Hematopoietic multipotent progenitor cell treated with erythropoietin and hydrocortisone succinate and interleukin-3 and kit ligand, for 8 days (in vitro differentiated cells): ENCODE measurements around the gene SPAG5.

Source experiments
- DNase-seq: peaks from one replicate; pipeline ENCODE4 v3.0.0-alpha.2; 2015

The SPAG5 gene

DNA sequence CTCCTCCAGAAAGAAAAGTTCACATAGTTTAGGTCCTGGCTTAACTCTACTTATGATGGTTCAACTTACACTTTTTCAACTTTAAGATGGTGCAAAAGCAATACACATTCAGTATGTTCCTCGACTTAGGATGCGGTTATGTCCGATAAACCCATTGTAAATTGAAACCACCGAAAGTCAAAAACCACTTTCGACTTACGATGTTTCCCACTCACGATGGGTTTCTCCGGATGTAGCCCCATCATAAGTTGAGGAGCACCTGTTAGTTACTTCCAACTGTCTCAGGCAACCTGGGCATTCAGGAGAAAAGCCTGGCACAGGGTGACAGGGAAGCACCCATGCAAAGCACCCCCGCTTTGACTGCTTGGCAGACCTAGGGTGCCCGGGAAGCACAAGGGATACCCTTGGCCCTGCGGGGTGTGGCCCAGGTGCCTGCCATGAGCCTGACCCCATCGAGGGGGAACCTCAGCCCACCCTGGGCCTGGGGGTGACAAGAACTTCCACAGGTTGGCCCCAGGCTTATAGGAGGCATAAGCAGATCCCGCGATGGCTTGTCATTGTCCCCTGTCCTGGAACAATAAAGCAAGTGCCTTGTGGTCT lies 60.4 kb downstream of the SPAG5 start:
- no peak for DNase-seq

DNA sequence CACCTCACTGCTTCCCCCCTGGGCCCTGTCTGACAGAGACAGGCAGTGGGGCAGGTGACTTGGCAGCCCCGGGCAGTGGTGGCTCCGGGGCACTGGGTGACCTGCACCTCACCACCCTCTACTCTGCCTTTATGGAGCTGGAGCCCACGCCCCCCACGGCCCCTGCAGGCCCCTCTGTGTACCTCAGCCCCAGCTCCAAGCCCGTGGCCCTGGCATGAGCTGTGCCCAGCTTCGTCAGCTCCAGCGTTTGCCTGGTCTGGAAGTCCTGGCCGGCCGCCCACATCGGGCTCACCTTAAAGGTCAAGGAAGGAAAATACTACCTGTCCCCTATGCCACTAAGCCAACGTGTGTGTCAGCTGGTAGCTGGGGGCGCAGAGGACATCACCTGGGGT lies 61.6 kb downstream of the SPAG5 start:
- no peak for DNase-seq

DNA sequence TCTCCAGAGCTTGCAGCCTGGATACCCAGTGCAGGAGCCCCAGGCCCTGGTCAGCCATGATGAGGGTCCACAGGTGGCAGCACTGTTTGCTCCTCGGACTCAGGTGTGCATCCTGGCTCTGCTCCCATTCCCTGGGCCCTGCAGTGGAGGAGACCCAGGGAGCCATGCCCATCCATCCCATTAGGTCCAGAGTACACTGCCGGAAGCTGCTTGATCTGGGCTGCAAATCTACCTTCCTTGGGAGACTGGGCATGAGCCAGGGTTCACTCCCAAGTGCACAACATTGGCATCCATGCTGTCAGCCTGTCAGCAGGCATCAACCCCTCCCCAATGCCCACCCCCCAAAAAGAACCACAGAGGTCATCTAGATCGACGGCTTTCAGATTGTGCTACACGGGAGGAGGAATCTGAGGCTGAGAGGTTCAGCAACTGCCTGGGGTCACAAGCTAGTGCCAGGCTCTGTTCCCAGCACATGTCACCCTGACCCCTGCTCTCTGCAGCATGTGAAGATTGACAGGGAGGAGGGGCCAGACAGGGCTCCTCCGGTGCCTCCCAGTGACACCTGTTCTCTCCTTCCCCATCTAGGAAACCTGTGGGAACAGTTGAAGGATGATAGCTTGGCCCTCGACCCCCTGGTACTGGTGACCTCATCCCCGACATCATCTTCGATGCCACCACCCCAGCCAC lies 62.1 kb downstream of the SPAG5 start:
- no peak for DNase-seq

DNA sequence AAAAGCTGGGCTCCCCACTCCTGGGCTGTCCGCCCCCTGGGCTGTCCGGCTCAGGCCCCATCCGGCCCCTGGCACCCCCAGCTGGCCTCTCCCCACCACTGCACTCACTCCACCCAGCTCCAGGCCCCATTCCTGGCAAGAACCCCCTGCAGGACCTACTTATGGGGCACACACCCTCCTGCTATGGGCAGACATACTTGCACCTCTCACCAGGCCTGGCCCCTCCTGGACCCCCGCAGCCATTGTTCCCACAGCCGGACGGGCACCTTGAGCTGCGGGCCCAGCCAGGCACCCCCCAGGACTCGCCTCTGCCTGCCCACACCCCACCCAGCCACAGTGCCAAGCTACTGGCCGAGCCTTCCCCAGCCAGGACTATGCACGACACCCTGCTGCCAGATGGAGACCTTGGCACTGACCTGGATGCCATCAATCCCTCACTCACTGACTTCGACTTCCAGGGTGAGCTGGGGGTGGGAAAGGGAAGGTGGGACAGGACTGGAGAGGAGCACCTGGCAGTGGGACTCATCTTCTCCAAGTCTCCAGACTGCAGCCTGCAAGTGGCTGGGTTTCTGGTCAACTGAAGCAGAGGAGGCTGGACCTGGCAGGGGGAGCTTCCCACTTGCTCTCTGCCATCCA lies 64.0 kb downstream of the SPAG5 start:
- no peak for DNase-seq

DNA sequence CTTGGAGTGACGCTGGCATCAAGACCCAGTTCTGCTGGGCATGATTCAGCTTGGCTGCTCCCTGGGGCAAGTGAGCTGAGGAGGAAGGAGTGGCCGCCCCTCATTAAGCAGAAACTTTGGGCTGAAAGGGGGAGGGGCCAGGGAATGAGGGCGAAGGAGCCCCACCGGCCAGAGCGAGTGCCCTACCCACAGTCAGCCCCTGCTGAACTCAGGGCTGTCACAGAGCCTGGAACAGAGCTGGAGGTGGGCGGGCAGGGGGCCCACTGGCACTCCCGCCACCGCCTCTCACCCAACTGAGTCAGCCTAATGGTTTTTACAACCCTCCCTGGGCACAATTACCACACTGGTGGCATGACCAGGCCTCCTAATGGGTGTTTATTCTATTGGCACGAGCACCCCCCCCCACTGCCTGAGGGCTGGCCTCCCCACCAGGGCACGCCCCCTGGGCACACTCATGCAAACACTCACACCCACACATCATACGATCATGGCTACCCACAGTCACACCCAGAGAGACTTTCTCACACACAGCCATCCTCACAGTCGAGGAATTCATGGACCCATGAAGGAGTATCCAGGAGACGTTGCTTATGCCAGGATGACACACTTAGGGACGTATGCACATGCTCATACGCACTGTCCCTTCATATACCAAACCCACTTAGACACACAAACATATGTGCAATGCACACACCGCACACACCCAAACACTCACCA lies 65.6 kb downstream of the SPAG5 start:
- DNase-seq = no peak

DNA sequence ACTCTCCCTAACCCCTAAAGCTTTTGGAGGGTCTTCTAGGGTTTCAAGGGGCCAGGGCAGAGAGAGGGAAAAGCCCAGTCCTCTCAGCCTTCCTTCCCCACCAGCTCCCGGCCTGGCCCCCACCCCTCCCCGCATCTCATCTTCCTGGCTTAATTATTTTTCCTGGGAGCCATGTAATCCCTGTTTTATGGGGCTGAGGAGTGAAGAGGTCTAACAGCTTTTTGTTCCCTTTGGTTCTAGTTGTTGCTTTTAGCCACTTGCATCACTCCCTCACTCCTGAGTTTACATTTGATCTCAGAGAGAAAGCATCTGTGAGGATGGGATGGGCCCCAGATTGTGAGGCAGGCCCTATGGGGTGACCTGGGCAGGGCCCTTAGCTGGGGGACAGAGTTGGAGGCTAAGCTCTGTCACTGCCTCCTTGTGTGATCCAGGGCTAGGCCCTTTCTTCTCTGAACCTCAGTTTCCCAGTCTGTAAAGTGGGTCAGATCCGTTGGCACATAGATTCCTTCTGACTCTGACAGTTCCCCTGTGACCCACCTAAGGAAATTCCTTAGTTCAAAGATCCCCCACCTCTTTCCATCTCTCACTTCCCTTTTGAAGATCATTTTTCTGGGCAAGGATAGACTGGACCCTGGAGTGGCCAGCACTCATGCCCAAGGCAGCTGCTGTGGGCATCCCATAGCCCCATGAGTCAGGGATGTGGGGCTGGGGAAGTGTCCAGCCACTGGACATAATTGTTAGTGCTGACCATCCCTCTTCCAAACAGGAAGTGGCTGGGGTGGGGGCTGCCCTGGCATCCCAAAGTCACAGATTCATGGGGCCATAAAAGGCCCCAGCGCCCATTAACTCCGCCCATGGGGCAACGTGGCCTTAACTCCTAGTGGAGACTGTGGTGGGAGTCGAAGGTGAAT lies 66.5 kb downstream of the SPAG5 start:
- no peak for DNase-seq

DNA sequence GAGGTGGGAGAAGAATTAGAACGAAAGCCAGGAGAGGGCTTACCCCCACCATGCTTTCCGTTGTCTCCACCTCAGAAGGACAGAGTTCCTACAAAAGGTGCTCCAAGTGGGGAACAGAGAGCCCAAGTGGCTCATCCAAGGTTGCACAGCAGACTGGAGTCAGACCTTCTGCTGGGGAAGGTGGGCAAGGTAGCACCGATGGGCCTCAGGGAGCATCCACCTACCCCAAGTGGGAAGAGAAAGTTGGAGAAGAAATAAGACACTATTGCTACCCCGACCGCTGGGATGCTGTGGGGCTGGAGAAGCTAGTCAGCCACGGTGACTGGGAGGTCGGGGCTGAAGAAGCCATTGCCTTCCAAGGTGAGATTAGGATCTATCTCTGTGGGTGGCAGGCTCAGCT lies 67.9 kb downstream of the SPAG5 start:
- DNase-seq = no peak

DNA sequence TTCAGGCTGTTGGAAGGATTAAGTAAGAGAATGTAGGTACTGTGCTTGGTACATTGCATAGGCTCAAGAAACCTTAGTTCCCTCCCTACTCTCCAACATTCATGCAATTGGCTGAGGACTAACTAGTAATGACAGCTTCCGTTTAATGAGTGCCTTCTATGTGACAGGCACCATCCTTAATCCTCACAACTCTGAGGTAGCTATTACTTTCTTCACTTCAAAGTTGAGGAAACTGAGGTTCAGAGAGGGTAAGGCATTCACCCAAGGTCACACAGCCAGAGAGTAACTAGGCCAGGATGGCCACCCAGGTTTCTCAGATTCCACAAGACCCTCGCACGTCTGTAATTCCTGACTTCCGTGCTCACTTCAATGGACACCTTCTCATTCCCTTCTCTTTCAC lies 68.6 kb downstream of the SPAG5 start:
- no peak for DNase-seq

DNA sequence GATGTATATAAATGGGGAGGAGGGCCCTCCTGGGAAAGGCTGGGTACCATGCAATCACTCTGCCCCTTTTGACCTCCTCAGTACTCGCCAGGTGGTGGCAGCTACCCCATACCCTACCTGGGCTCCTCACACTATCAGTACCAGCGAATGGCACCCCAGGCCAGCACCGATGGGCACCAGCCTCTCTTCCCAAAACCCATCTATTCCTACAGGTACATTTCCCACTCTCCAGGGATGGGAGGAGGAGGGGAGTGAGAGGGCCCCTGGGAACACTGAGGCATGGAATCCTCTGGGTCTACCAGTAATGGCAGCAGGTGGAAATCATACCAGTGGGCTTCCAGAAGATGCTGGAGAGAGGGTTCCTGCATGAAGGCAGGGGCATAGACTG lies 69.8 kb downstream of the SPAG5 start:
- DNase-seq = no peak

DNA sequence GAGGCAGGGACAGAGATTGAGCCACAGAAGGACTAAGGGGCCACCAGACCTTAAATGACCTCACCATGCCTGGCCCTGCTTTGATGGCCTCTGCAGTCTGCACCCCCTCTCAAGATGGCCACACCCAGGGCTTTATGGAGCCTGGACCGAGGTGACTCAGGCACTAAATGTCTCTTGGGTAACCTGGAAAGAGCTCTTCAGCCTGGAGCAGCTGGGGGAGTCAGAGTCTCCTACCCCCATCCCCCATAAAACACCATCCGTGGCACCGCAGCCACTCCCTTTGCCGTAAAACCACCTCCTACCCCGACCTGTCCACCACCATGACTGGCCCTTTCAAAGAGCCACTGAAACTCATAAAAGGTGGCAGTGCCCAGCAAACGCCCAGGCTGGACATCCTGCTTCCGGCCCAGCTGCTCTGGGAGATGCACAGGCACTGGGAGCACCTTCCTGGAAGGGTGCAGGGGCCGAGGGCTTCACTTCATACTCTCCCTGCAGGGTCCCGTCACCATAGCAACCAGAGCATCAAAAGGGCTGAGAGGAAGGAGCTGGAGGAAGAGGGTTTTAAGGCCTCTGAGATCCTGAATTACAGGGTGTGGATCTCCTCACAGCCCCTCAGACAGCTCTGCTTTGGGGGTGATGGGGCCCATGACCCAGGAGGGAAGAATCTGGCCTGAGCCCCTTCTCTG lies 70.4 kb downstream of the SPAG5 start:
- DNase-seq = no peak

DNA sequence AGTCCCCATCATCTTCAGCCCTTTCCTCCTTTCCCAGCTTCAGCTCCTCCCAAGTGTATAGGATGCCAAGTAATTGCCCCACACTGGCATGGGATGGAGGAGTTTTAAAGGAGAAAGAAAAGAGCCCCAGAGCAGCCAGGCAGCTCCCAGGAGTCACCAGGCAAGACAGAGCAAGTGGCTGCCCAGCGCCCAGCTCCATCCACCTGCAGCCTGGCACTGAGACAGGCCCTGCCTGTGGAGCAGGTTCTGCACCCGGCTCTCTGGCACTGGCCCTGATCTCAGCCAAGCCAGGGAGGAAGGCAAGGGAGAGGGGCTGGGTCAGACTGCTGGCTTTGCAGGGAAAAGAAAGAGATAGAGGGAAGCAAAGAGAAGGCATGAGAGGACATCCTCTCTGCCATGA lies 71.0 kb downstream of the SPAG5 start:
- DNase-seq = no peak
